ENCODE results near the gene RTL1.

RTL1 gene

GRCh38 chr14:100845341-100845740 lies 58.2 kb downstream of the RTL1 start:
- DNase-seq: no peak

- no peak for DNase-seq
Observed at GRCh38 chr14:100844846-100845245, 58.7 kb downstream of the RTL1 start.

- no peak for DNase-seq
Observed at GRCh38 chr14:100844421-100844820, 59.1 kb downstream of the RTL1 start.

GRCh38 chr14:100844082-100844408 lies 59.5 kb downstream of the RTL1 start:
- DNase-seq: no peak

- no peak for DNase-seq
Observed at GRCh38 chr14:100842799-100843198, 60.7 kb downstream of the RTL1 start.

- no peak for DNase-seq
Observed at GRCh38 chr14:100841761-100842403, 61.6 kb downstream of the RTL1 start.

- DNase-seq: no peak
Observed at GRCh38 chr14:100841066-100841760, 62.3 kb downstream of the RTL1 start.

- DNase-seq: no peak
Observed at GRCh38 chr14:100840286-100841065, 63.0 kb downstream of the RTL1 start.

GRCh38 chr14:100839681-100840111 lies 63.8 kb downstream of the RTL1 start:
- DNase-seq: no peak

GRCh38 chr14:100839315-100839585 lies 64.3 kb downstream of the RTL1 start:
- DNase-seq: no peak

- DNase-seq: no peak
Observed at GRCh38 chr14:100838493-100839314, 64.8 kb downstream of the RTL1 start.

GRCh38 chr14:100837805-100838350 lies 65.6 kb downstream of the RTL1 start:
- no peak for DNase-seq

GRCh38 chr14:100836941-100837804 lies 66.3 kb downstream of the RTL1 start:
- DNase-seq: no peak

GRCh38 chr14:100836311-100836805 lies 67.2 kb downstream of the RTL1 start:
- no peak for DNase-seq

- no peak for DNase-seq
Observed at GRCh38 chr14:100835548-100836310, 67.8 kb downstream of the RTL1 start.

- DNase-seq: no peak
Observed at GRCh38 chr14:100834794-100835547, 68.6 kb downstream of the RTL1 start.

GRCh38 chr14:100834082-100834793 lies 69.3 kb downstream of the RTL1 start:
- DNase-seq: no peak

- no peak for DNase-seq
Observed at GRCh38 chr14:100832311-100832960, 71.1 kb downstream of the RTL1 start.

GRCh38 chr14:100830681-100831080 lies 72.8 kb downstream of the RTL1 start:
- DNase-seq: no peak

All from stimulated activated CD8-positive, alpha-beta memory T cell treated with anti-CD3 and anti-CD28 coated beads, Interleukin-4, amount 100 ng/mL, for 48 hours (primary cell).